Activated CD4-positive, alpha-beta T cell treated with anti-CD3 and anti-CD28 coated beads for 1 hour (primary cell): ENCODE data around the gene ZFYVE28.
"Not testable (repeated sequence)": the region's sequence is repeated elsewhere in the genome, so short reads cannot be mapped to it uniquely, and the experiment has no call there.

ENCODE experiments used
- DNase-seq: peaks from one replicate; pipeline ENCODE4 v3.0.0-alpha.2; 2020

Gene ZFYVE28

GRCh38 chr4:2388429-2389182 lies 29.8 kb downstream of the ZFYVE28 start:
- DNase-seq, result no peak

DNA sequence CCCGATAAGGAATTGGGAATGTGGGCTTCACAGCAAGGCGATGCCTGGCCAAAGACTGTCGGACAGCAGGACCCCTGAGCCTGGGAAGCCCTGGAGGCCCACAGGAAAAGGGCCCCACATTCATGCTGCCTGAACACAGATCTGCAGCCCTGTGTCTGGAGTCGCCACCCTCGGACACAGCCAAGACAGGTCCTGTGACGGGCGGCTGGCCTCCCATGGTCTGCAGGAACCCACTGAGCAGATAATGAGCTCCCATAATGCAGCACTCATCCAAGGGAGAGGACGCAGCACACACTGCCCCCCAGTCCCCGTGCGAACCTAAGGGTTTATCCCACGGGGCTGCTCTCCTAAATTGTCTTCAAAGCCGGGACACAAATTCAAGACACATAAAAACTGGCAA lies 30.6 kb downstream of the ZFYVE28 start:
- no peak for DNase-seq

DNA sequence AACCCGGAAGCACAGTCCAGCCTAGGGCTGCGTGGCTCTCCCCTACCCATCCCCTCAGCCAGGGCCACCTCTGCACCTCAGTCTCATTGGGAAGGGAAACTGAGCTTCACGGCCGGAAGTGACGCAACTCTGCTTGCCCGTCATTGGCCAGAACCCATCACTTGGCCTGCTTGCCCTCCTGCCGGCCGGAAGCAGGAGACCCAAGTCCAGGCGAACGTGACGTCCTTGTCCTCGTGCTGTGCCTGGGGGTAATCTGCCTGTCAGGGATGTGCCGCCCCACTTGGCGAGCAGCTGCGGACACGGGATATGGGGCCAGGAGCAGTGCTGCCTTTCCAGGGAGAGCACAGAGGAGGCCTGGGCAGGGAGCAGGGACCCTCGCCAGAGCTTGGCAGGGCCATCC lies 31.2 kb downstream of the ZFYVE28 start:
- DNase-seq, result no peak

GRCh38 chr4:2386717-2387116 lies 31.7 kb downstream of the ZFYVE28 start:
- no peak for DNase-seq

DNA sequence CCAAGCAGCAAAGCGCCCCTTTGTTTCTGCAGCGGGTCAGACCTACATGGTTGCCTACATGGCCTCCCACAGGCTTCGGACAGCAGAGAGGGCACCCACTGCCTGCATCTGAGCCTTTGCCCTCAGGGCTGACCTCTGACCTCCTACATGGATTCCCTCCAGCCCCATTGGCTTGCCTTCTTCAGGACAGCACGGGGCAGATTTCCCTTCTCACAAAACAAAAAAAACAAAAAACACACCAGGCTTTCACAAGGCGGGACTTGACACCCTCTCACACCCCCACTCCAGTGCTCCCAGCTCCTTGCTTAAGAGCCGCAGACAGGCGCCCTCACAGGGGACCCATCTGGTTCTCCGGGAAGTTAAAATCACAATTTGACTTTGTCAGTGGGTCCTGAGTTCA lies 32.9 kb downstream of the ZFYVE28 start:
- DNase-seq, result no peak

DNA sequence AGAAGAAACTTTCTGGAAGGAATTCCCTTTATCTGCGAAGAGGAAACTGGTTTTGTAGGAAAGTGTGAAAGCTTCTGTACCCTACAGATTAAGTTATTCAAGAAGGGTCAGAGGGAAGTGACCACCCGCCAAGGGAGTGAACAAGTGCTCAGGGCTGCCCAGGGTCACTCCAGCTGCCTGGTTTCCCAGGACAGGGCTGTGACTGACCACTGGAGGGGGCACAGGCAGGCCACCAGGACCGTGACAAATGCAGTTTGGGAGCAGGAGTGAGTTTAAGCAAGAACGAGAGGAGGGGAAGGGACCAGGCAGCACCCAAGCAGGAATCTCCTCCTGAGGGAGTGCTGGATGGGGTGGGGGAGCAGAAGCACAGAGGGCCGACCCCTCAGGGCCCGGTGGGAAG lies 34.2 kb downstream of the ZFYVE28 start:
- DNase-seq, result no peak

- DNase-seq, result no peak
Measured at GRCh38 chr4:2383760-2384159, 34.7 kb downstream of the ZFYVE28 start.

DNA sequence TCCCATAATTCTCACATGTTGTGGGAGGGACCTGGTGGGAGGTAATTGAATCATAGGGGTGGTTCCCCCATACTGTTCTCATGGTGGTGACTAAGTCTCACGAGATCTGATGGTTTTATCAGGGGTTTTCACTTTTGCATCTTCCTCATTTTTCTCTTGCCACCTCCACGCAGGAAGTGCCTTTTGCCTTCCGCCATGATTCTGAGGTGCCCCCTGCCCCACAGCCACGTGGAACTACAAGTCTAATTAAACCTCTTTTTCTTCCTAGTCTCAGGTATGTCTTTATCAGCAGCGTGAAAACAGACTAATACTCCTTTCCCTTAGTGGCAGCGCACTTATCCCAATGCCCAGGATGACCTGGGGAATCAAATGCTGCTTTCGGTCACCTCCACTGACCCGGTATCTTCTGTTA lies 35.2 kb downstream of the ZFYVE28 start:
- DNase-seq, result not testable (repeated sequence)

DNA sequence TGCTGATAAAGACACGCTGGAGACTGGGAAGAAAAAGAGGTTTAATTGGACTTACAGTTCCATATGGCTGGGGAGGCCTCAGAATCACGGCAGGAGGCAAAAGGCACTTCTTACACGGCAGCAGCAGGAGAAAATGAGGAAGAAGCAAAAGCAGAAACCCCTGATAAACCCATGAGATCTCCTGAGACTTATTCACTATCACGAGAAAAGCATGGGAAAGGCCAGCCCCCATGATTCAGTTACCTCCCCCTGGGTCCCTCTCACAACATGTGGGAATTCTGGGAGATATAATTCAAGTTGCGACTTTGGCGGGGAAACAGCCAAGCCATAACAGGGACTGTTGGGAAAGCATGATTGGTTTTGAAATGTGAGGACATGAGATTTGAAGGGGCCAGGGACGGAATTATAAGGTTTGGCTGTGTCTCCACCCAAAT lies 35.7 kb downstream of the ZFYVE28 start:
- DNase-seq, result not testable (repeated sequence)

- DNase-seq, result not testable (repeated sequence)
Measured at GRCh38 chr4:2380589-2380988, 37.9 kb downstream of the ZFYVE28 start.

- no peak for DNase-seq
Measured at GRCh38 chr4:2378898-2379297, 39.5 kb downstream of the ZFYVE28 start.

GRCh38 chr4:2378401-2378800 lies 40.0 kb downstream of the ZFYVE28 start:
- DNase-seq, result no peak

- DNase-seq, result no peak
Measured at GRCh38 chr4:2377241-2377640, 41.2 kb downstream of the ZFYVE28 start.

DNA sequence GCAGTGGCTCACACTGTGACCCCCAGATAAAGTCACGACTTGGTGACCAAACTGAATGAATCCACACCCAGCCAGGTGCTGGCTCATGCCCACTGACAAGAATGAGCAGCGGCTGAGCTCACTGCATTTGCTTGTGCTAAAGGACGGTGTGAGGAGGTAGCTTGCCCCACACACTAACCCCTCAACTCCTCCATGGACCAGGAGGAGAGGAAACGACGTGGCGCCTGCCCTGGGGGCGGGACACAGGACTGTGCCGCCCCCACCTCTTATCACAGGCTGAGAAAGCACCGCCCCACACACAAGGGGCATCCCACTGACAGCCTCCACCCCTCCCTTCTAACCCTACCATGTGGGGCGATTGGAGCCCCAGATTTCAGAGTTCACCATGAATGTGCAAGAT lies 43.0 kb downstream of the ZFYVE28 start:
- DNase-seq, result no peak

DNA sequence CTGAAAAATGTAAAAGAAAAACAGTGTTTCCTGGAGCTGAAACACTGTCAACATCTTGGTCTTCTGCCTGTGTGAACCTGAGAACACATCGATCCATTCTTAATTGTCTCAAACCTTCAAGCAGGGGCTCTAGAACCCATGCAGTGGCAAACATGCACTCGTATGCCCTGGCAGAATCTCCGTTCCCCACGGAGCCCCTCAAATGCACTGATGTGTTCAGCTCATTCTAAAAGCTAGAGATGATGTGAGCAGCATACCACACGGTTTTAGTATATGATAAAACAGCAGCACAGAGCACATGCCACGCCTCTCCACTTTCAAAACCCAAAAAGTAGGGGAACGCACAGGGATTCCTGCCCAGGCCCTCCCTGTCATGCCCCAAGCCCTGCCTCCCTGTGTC lies 44.9 kb downstream of the ZFYVE28 start:
- DNase-seq, result no peak

GRCh38 chr4:2372488-2373030 lies 45.9 kb downstream of the ZFYVE28 start:
- DNase-seq, result no peak

GRCh38 chr4:2371765-2372487 lies 46.5 kb downstream of the ZFYVE28 start:
- no peak for DNase-seq

DNA sequence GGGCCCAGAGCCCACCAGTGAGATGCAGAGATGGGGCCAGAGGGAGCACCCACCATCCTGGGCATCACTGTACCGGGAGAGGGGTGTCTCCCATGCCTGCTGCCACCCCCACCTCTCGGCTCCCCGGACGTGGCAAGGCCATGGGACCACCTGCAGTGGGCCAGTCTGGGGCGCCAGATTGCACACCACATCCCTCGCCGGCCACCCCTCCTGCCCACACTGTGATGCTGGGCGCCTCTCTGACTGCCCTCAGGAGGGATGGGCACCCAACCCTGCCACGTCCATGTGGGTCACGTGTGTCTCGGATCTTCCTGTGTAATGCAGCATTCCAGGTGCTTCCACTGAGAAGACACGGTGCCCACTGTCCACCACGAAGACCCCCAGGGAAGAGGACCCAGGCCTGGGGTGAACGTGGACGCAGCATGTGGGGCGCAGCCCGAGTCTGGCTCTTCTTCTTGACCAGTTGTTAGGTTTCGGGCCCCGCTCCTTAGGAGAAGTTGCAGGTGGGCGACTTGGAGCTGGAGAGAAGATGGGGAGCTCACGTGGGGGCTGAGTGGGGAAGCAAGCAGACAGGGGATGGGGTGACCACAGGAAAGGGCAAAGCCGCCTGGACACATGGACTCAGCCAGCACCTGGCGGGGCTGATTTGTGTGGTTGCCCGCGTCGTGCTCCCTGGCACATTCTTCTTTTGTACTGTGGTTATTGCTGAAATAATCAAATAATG lies 47.7 kb downstream of the ZFYVE28 start:
- DNase-seq, result no peak

GRCh38 chr4:2368746-2369437 lies 49.6 kb downstream of the ZFYVE28 start:
- no peak for DNase-seq

DNA sequence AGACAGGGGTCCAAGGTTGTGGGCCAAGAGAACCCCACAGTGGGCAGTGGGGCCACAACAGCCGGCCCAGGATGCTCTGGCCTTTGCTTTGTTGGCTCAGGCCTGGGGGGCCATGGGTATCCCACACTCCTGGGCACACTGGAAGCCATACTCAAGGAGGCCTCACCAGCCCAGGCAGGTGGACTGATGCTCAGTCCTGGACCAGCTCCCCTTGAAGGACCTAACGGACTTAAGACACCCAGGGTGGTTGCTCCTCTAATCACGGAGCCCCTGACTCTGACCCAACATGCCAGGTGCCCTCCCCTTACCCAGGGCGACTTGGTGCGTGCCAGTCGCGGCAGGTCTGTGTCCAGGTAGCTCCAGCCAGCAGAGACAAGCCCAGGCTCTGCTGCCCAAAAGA lies 50.8 kb downstream of the ZFYVE28 start:
- no peak for DNase-seq

GRCh38 chr4:2366252-2367192 lies 51.9 kb downstream of the ZFYVE28 start:
- no peak for DNase-seq

- DNase-seq, result no peak
Measured at GRCh38 chr4:2365913-2366210, 52.6 kb downstream of the ZFYVE28 start.
